Mammary epithelial cell (primary cell): ENCODE measurements around the gene TRIOBP.

ENCODE experiments used
- CTCF ChIP-seq, 2 donors: IDR thresholded peaks in 1 of 2; conservative IDR thresholded peaks in 1 of 2; 2 replicates each; pipeline ENCODE4 v1.5.1; 2011 to 2012; ENCODE audit warnings: inconsistent platforms in 2 of 2, low read length in 2 of 2, mild to moderate bottlenecking in 2 of 2, control low read depth in 1 of 2, low read depth in 1 of 2; ENCODE audit not compliant: insufficient read depth in 1 of 2; ENCODE audit errors: extremely low read depth in 1 of 2
- EZH2 ChIP-seq: IDR thresholded peaks from 2 replicates; pipeline ENCODE4 v1.6.1; 2012; ENCODE audit warnings: low read length, inconsistent platforms, borderline replicate concordance

GRCh38 chr22:37728620-37729019, 31.8 kb downstream of the TRIOBP start:
- TF ChIP-seq CTCF (conservative IDR thresholded peaks at IDR 0.05 in 1 of 2, IDR thresholded peaks at IDR 0.05 in 1 of 2; ENCODE audit: extremely low read depth in 1 of 2, insufficient read depth in 1 of 2, low read depth in 1 of 2, low read length in 2 of 2) (no peak), EZH2 (no peak)
